CD4-positive, alpha-beta T cell treated with Interleukin-10 for 1 hour (primary cell): ENCODE data around the gene CYP2W1.

ENCODE experiments used
- DNase-seq: peaks from one replicate; pipeline ENCODE4 v3.0.0-alpha.2; 2020

CYP2W1 gene

GRCh38 chr7:984361-985126, 1.6 kb downstream of the CYP2W1 start:
- DNase-seq: no peak

- no peak for DNase-seq
These were observed 2.1 kb downstream of the CYP2W1 start for GRCh38 chr7:985127-985416.

DNA sequence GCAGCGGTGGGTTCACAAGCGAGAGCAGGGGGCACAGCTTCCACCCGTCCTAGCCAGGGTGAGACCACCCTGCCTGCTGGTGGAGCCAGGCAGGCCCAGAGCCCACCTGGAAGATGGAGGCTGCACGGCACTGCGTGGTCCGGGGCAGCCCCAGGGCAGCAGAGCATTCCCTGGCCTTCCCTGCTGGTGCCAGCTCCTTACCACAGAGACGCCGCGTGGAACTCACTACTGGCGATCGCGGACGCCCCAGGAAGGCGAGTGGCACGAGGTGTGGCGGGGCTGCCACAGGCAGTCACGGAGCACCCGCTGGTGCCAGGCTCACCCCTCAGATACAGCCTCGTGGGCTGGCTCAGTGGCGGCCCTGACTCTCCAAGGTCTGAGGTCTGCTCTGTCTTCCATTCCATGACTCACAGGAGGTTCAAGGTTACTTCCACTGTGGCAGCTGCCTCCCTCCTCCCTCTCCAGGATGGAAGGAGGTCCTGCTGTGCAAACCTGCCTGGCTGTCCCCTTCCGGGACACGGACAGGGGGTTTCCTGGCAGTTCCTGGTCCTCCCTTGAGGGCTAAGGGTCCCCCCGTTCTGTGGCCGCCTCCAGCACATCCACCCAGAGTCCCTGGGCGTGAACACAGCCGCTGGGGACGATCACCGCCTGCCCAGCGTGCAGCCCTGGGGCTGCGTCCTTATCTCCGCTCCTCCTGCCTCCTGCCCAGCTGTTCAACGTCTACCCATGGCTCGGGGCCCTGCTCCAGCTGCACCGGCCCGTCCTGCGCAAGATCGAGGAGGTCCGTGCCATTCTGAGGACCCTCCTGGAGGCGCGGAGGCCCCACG, 3.1 kb downstream of the CYP2W1 start:
- no peak for DNase-seq

DNA sequence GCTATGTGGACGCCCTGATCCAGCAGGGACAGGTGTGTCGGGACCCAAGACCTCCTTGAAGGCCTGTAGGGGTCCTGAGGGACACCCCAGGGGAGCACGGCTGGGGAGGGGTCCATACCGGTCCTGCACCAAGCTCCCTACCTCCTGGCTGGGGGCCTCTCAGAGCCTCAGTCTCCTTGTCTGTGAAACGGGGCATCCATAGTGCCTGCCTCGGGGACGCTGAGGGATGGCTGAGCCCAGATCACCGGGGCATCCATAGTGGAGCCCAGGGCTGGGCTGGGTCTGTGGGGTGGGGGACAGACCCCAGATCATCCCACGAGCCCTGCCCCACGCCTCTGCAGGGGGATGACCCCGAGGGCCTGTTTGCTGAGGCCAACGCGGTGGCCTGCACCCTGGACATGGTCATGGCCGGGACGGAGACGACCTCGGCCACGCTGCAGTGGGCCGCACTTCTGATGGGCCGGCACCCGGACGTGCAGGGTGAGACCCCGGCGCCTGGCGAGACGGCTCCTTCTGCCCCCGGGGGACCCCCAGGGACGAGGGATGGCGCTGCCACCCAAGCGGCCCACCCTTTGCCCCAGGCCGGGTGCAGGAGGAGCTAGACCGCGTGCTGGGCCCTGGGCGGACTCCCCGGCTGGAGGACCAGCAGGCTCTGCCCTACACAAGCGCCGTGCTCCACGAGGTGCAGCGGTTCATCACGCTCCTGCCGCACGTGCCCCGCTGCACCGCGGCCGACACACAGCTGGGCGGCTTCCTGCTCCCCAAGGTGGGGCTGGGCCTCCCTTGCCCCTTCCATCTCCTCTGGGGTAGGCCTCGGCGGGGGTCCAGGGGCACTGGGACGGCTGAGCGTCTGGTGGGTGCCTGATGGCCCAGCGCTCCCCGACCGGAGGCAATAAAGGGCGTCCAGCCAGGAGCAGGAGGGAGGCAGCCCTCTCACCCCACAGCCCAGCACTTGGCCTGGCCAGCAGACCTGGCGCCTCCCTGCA, 4.1 kb downstream of the CYP2W1 start:
- DNase-seq: no peak

DNA sequence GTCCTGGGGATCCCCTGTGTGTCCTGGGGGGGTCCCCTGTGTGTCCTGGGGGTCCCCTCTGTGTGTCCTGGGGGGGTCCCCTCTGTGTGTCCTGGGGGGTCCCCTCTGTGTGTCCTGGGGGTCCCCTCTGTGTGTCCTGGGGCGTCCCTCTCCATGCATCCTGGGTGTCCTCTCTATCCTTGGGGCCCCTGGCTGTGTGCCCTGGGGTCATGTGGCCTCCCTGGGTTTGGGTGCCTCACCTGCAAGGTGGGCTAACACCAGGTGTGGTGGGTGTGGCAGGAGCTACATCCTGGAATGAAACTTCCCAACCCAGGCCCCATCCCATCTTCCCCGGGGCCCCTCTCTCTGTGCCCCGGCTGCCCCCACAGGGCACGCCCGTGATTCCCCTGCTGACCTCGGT, 4.9 kb downstream of the CYP2W1 start:
- DNase-seq: no peak

- DNase-seq: no peak
These were observed 5.5 kb downstream of the CYP2W1 start for GRCh38 chr7:988426-988911.

- DNase-seq: no peak
These were observed 6.1 kb downstream of the CYP2W1 start for GRCh38 chr7:988963-989529.

DNA sequence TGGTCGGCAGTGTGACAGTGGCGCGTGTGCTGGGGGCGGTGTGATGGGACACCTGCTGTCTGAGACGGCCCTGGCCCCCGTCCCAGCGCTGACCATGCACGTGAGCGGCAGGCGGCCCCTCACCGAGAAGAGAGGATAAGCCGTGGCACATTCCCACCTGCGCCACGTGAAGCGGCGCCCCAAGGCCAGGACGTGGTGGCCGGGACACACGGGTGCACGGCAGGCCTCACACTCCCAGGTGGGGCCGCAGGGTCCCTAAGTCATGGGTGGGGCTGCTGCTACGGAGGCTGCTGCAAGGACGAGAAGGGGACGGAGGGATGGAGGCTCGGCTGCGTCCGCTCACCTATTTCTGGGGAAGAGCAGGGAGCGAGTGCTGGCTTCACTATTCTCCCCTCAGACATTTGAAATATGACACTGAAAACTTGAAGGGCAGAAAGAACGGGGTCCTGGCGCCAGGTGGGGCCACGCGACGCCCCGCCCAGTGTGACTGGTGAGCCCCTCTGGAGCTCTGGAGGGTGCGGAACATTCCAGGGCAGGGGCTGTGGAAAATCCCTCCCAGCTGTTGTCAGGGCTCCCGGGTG, 7.5 kb downstream of the CYP2W1 start:
- DNase-seq: no peak

DNA sequence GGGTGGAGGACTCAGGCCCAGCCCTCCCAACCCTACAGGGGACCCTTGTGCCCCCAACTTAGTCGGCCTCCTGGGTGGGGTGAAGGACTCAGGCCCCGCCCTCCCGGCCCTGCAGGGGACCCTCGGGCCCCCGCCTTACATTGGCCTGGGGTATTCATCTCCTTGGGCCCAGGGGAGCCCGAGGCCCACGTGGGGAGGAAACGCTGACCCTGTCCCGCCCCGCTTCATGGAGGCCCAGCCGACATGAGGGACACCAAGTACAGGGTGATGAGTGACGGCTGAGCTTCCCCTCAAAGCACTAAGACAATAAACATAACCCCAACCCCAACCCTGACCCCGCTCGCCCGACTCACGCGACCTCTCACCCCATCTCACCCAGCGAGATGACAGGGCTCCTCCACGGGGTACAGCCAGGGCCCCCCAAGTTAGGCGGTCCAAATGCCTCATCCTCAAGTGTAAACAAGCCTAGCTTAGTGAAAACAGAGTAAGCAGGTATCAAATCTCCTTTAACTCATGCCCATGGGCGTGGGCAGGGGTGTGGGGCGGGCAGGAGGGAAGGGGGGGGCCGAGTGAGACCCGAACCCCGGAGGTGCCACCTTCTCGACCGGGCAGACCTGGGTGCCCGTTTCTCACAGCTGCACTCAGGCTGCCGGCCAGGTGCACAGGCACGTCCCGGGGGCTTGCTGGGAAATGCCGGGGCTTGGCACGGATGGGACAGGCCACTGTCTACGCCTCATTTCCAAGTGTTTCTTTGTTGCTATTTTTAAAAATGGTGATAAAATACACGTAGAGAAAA, 8.2 kb downstream of the CYP2W1 start:
- no peak for DNase-seq

DNA sequence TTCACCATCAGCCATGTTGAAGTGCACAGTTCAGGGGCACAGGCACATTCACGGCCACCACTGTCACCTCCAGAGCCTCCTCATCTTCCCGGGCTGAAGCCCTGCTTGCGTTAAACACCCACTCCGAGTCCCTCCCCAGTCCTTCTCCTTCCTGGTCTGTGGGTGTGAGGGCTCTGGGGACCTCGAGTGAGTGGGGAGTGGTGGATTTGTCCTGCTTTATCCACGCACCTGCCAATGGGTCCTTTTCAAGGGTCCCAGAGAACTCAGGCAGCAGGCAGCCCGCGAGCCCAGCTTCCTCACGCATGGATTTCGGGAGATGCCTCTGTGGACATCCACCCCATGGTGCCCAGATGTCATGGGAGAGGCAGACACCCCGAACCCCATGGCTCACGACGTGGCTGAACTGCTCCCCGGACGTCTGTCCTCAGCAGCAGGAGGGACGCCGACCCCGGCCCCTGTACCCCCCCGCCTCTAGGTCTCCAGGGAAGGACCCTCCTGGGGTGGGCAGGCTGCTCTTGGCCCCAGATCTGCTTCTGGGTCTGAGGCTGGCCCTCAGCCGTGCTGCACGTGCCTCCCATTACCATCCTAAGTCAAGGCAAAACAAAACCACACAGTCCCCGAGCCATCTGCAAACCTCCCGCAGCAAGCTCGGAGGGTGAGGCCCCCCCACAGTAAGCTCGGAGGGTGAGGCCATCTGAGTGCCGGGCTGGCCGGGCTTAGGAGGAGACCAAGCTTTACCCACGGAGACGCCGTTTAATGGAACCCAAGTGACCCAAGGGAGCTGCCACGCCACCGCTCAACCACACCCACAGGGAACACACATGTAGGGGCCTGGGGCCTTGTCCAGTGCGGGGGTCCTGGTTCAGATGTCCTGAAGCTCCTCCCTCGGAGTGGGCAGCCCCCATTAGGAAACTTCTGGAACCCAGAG, 9.0 kb downstream of the CYP2W1 start:
- no peak for DNase-seq

GRCh38 chr7:992709-993607, 10.0 kb downstream of the CYP2W1 start:
- peak; percentile 93 for DNase-seq

DNA sequence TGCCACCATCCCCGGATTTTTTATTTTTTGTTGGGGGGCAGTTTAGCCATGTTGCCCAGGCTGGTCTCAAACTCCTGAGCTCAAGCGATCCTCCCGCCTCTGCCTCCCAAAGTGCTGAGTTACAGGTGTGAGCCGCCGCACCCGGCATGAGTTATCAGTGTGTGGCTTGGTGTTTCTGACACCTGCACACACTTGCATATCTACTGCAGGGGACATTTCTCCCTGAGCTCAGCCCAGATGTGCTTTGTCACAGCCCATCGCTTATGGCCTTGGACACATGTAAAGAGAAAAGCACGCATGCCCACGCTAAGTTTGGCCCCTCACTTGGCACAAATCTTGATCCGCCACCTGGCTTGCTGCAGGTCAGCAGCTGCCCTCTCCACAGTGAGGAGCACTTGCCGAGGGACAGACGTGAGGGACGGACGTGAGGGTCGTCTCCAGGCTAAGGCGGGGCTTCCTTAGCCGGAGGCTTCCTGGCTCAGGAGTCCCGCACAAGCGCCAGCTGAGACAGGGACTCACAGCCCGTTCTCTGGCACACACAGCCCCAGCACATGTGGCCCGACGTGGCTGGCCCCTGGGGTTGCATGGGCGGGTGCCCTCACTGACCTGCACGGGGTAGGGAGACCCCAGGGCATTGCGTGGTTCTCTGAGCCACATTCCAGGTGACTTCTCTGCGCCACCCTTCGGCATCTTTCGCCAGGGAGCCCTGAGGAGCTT, 11.8 kb downstream of the CYP2W1 start:
- DNase-seq: no peak

DNA sequence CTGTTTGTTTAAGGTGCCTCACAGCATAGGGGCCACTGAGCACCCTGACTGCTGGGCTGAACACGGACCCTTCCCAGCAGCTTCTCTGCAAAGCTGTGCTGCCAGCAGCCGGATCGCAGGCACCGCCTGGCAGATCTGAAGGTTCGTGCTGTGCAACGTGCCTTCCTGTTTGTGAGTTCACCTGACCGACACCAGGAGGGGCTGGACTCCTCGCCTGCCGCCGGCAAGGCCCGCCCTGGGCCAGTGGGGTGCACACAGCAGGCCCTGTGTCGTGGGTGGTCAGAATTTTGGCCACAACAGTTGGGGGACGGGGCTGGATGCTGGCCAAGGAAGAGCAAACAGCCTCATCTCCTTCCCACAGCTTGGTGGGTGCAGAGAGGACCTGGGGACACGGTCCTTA, 12.6 kb downstream of the CYP2W1 start:
- no peak for DNase-seq

DNA sequence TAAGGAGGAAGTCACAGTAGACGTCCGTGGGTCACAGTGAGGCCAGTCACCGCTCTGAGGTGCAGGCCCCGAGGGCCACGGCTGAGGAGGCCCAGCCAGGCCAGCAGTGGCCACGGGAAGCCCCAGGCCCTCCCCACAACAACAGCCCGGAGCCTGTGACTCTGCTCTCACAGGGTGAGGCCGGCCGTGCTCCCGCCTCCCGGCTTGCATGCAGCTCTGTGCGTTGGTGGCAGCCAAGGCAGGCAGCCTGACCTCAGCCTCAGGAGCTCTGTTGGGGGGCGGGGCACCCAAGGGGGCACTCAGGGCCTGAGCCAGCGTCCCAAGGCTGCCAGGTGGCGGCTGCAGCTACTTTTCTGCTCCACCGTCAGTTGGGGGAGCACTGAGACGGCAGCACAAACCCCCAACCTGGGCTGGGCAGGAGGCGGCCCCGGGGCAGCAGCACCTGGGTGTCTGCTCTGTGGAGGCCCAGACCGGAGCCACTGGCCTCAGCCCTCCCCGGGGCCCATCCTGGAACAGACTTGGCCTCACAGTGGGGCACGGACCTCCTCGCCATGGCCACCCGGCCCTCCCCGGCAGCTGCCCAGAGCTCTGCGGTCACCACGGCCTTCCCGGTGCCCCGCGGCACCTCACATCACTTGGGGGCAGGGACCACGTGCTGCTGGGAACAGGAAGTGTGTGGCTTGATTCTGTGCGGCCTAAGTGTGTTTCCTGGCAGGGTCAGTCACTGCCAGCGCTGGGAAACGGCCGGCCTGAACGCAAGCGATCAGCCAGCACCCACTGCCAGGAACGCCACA, 13.3 kb downstream of the CYP2W1 start:
- DNase-seq: no peak

DNA sequence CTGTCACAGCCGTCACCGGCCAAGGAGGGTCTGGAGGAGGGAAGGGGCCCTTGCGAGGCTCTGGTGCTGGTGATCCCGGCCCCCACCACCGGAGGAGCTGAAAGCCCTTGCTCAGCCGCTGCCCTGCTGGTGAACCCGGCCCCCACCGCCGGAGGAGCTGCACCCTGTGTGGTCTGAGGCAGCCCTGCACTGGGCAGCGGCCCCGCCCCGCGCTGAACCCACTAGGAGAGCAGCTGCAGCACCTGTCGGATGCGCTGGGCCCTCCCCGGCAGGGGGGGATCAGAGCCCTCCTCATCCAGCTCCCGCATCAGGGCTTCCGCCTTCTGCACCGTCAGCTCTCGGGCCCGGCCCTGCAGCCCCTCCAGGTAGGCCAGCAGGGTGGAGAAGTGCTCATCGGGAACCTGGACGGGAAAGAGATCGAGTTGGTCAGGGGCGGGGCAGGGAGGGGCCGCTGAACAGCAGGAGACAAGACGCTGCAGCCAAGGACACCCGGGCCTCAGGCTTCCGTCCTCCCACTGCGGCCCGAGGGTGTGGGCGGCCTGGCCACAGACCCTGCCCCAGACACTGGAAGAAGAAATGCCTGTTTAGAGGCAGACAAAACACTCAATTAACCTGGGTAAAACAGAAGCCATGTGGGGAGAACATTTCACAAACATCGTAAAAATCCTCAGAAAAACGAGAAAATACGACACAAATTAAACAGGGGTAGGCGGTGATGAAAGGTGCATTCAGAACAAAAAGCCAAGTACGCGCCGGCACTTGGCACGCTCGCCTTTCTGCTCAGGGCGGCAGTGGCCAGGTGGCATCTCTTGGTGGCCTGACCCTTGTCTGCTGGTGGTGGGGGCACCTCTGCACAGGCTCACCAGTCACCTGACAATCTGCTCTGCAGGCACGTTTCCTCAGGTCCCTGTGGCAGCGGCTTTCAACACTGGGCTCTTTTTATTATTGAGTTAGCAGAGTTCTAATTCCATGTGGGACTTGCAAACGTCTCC, 14.7 kb downstream of the CYP2W1 start:
- DNase-seq: no peak

GRCh38 chr7:999149-999879, 16.3 kb downstream of the CYP2W1 start:
- DNase-seq: no peak
